Right lobe of liver (tissue), 6 donors: ENCODE results near the gene MEIG1. TPM values are rescaled to one million over a fixed set of nuclear protein-coding genes. Genes with fewer than 3 reads are reported as not detected.
A peak's percentile ranks its signal among the peaks of the same experiment; 100 is the strongest.

Experiments used
- ATAC-seq, 4 donors: fragments of 200-7000 bp; cut with Tn5 transposase; one replicate each; pipeline ENCODE4 v1.9.1; 2020; ENCODE audit warnings: mild to moderate bottlenecking in 4 of 4, moderate library complexity in 4 of 4
- DNase-seq, 3 donors: peaks; one replicate each; pipeline ENCODE4 v3.0.0-alpha.2; 2020
- H3K27ac ChIP-seq, 3 donors: fragments of 200-600 bp; one replicate each; pipeline ENCODE4 v1.8.0; 2022
- H3K27me3 ChIP-seq, 2 donors: fragments of 200-600 bp; one replicate each; pipeline ENCODE4 v1.8.0; 2022
- H3K36me3 ChIP-seq, 4 donors: fragments of 200-600 bp; sonication (generic) in 1 of 4; one replicate each; pipeline versions ENCODE4 v1.5.1 to v1.8.0; 2017 to 2022; ENCODE audit warnings: control low read depth in 1 of 4
- H3K4me1 ChIP-seq, 4 donors: fragments of 200-600 bp; sonication (generic) in 1 of 4; one replicate each; pipeline versions ENCODE4 v1.5.1 to v1.8.0; 2017 to 2022; ENCODE audit warnings: control low read depth in 1 of 4
- H3K4me3 ChIP-seq, 3 donors: fragments of 200-600 bp; one replicate each; pipeline ENCODE4 v1.8.0; 2022
- H3K9me3 ChIP-seq, 4 donors: fragments of 200-600 bp; sonication (generic) in 1 of 4; one replicate each; pipeline versions ENCODE4 v1.5.1 to v1.8.0; 2017 to 2022; ENCODE audit warnings: control low read depth in 1 of 4
- POLR2A ChIP-seq: fragments of 450-650 bp; IDR thresholded peaks from one replicate; pipeline ENCODE4 v1.6.1; 2017; ENCODE audit warnings: antibody characterized with exemption, mild to moderate bottlenecking
- WGBS: methylation state at CpG from one replicate; pipeline ENCODE4 v1.1.6; 2018; ENCODE audit warnings: low coverage, low lambda C conversion rate; ENCODE audit not compliant: insufficient coverage; ENCODE audit errors: missing lambda C conversion rate; 5-methylcytosine and 5-hydroxymethylcytosine counted together
- intact Hi-C, 2 donors: fragments of 100-400 bp; cut with DNase I; formaldehyde crosslinking; loops; one replicate each; pipeline versions ENCODE4 v1.11.2 to v1.14.1; 2022
- total RNA-seq, 6 experiments: library from RNA; depleted of rRNA in 2 of 6; stranded (reverse); fragments of >200 nt in 2 of 6; fragmentation: NEBNext Ultra II Directional in 3 of 6; extraction: Animal tissue kit (Norgen Biotek cat#: 25700) in 3 of 6; gene quantifications; one replicate each; pipeline versions ENCODE4 v1.1.0 to v1.2.4, GENCODE V29; 2016 to 2023
- TF ChIP-seq, protein P1 (sequence below), 4 donors: fragments of 200-600 bp in 3 of 4; fragments of 450-650 bp in 1 of 4; IDR thresholded peaks; one replicate each; pipeline versions ENCODE4 v1.5.1 to v1.8.0; 2016 to 2022; ENCODE audit warnings: antibody characterized with exemption in 4 of 4, mild to moderate bottlenecking in 2 of 4
- donor health status: DM: no; HTN: yes; CAD: no.
- donor health status: DM: no; HTN: no; CAD: no.
- donor health status: DM: no; HTN: no; CAD: no.
- donor health status: DM: no; HTN: yes; CAD: no.
- donor health status: DM: no; HTN: yes; CAD: no.

The MEIG1 gene
- total RNA-seq, 6 experiments from 2014 or later: 0.51 TPM; not detected in 5

DNA sequence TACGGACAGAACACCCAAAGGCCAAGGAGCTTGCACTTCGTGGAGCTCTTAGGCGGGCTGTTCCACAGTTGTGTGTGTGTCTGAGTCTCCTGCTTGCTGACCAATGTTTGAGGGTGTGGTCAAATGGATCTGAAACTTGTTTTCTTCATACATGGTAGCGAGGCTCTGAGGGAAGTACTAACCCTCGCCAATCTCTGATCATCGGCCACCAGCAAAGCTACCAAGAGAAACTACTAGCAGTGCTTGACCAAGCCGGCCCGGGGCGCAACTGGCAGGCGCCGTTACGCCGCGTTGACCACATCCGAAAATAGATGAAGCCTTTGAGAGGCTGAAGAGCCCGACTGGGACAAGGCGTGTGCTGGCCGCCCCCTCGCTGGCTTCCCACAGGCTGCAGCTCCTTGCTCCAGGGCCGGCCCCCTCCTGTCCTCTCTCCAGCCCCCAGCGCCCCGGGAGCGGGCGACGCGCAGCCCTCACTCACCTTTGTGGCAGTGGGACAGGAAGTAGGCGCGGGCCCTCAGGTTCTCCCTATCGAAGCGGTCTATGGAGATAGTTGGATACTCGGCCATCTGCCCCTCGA, 5.7 kb upstream of the MEIG1 start:
- intact Hi-C loops: no loop called here
- WGBS: 9% methylated on average over 21 of the region's 32 CpGs
- Histone ChIP-seq H3K4me1 (peaks cover 0 to 5% (median 0%) of the 10 kb centered on the region in 4 donors), H3K4me3 (peak overlapping the region; percentile 56 to 75 (median 69)), H3K27me3 (no peaks in the 10 kb centered on the region), H3K9me3 (no peaks in the 10 kb centered on the region), H3K27ac (peak overlapping the region; percentile 35 to 71 (median 56)), H3K36me3 (no peaks in the 10 kb centered on the region)
- ATAC-seq (peak; percentile 41 to 52 (median 51)), DNase-seq (no peak)
- TF ChIP-seq POLR2A: no peak
- TF ChIP-seq, protein P1, sequence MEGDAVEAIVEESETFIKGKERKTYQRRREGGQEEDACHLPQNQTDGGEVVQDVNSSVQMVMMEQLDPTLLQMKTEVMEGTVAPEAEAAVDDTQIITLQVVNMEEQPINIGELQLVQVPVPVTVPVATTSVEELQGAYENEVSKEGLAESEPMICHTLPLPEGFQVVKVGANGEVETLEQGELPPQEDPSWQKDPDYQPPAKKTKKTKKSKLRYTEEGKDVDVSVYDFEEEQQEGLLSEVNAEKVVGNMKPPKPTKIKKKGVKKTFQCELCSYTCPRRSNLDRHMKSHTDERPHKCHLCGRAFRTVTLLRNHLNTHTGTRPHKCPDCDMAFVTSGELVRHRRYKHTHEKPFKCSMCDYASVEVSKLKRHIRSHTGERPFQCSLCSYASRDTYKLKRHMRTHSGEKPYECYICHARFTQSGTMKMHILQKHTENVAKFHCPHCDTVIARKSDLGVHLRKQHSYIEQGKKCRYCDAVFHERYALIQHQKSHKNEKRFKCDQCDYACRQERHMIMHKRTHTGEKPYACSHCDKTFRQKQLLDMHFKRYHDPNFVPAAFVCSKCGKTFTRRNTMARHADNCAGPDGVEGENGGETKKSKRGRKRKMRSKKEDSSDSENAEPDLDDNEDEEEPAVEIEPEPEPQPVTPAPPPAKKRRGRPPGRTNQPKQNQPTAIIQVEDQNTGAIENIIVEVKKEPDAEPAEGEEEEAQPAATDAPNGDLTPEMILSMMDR (IDR thresholded peaks at IDR 0.05): no peak

- TF ChIP-seq, protein P1 (IDR thresholded peaks at IDR 0.05): no peak
- TF ChIP-seq POLR2A: peak; percentile 45
- H3K27ac ChIP-seq: peak within 1 kb of the TSS; percentile 35 to 71 (median 56)
- H3K27me3 ChIP-seq: no peaks in the 10 kb centered on the region
- H3K4me3 ChIP-seq: peak within 1 kb of the TSS; percentile 56 to 75 (median 69)
- H3K9me3 ChIP-seq: no peaks in the 10 kb centered on the region
- WGBS: under 1% methylated on average over 9 of the region's 45 CpGs
- peak; percentile 94 to 97 (median 96) for ATAC-seq
- H3K36me3 ChIP-seq: no peaks in the 10 kb centered on the region
- peak; percentile 91 to 94 (median 93) for DNase-seq
- H3K4me1 ChIP-seq: peaks cover 0 to 5% (median 0%) of the 10 kb centered on the region in 4 donors
- intact Hi-C loops: no loop called here
These were observed 5.0 kb upstream of the MEIG1 start, which contains the start of gene DCLRE1C for GRCh38 chr10:14954001-14954770. DCLRE1C (minus strand) TSS chr10:14954096; CDS start chr10:14954010, 86 bp downstream.

DNA sequence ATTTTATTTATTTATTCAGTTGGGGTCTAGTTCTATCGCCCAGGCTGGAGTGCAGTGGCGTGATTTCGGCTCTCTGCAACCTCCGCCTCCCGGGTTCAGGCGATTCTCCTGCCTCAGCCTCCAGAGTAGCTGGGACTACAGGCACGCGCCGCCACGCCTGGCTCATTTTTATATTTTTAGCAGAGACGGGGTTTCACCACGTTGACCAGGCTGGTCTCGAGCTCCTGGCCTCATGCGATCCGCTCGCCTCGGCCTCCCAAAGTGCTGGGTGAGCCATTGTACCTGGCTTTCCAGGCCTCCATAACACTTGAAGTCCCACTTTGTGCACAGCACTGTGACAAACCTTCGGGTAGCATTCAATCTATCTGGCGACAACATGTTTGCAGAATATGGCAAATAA, 4.3 kb upstream of the MEIG1 start:
- intact Hi-C loops: no loop called here
- H3K36me3 ChIP-seq: no peaks in the 10 kb centered on the region
- DNase-seq (no peak), ATAC-seq (no peak)
- peak overlapping the region in 1 of 3 donors; percentile 69 for H3K4me3 ChIP-seq
- no peaks in the 10 kb centered on the region for H3K27me3 ChIP-seq
- no peaks in the 10 kb centered on the region for H3K9me3 ChIP-seq
- peak overlapping the region in 1 of 3 donors; percentile 71 for H3K27ac ChIP-seq
- no peak for TF ChIP-seq POLR2A
- TF ChIP-seq, protein P1 (IDR thresholded peaks at IDR 0.05): no peak
- H3K4me1 ChIP-seq: peaks cover 0 to 5% (median 0%) of the 10 kb centered on the region in 4 donors
- 93% methylated on average over 19 of the region's 19 CpGs for WGBS

DNA sequence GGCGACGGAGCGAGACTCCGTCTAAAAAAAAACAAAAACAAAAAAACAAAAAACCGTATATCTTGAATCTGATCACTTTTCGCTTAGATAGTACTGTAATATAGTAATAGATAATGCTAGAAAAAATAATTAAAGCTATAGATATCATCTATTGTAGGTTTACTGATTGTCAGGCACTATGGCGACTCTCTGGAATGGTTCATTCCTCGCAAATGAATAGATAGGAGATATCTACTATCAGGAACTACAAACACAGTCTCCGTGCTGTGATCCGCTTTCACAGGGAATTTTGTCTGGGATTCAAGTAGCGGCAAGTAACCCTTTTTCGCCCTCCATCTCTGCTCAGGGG, 342 bp upstream of the MEIG1 start:
- peak in 1 of 4 donors; percentile 13 for ATAC-seq
- WGBS: 42% methylated on average over 12 of the region's 12 CpGs
- intact Hi-C loops: no loop called here

More for the DNA sequence above, 342 bp upstream of the MEIG1 start:
- no peaks in the 10 kb centered on the region for H3K4me1 ChIP-seq
- TF ChIP-seq, protein P1 (IDR thresholded peaks at IDR 0.05): no peak
- peak; percentile 38 for TF ChIP-seq POLR2A
- no peaks in the 10 kb centered on the region for H3K36me3 ChIP-seq
- H3K4me3 ChIP-seq: peak overlapping the region; percentile 73 to 89 (median 78)
- DNase-seq: no peak
- peak overlapping the region; percentile 79 to 94 (median 92) for H3K27ac ChIP-seq
- no peaks in the 10 kb centered on the region for H3K9me3 ChIP-seq
- H3K27me3 ChIP-seq: no peaks in the 10 kb centered on the region
